CD4-positive, alpha-beta T cell (primary cell): ENCODE results near the gene ELMO1. TPM values are rescaled to one million over a fixed set of nuclear protein-coding genes. Genes with fewer than 3 reads are reported as not detected.

ENCODE experiments used
- ATAC-seq: fragments of 200-7000 bp; cut with Tn5 transposase; one replicate; pipeline ENCODE4 v1.10.0; 2022; ENCODE audit warnings: mild to moderate bottlenecking; ENCODE audit not compliant: poor library complexity
- CTCF ChIA-PET: fragments of 350-600 bp; sonication (Branson Sonifier 250); formaldehyde crosslinking; loops from one replicate; lab custom pipeline; 2021; ENCODE audit warnings: antibody characterized with exemption, inconsistent platforms; lab: Charles Lee
- POLR2A ChIA-PET: fragments of 350-600 bp; sonication (Branson Sonifier 250); formaldehyde crosslinking; loops from one replicate; lab custom pipeline; 2021; ENCODE audit warnings: antibody characterized with exemption, inconsistent platforms; lab: Charles Lee
- DNase-seq, 14 experiments: peaks; one replicate each; pipeline ENCODE4 v3.0.0-alpha.2; 2013 to 2020; ENCODE audit warnings: mixed read lengths in 2 of 14
- H3K27ac ChIP-seq, 2 donors: one replicate each; pipeline versions ENCODE4 v1.5.1 to v1.7.0; 2013; ENCODE audit warnings: low read length in 2 of 2, low read depth in 1 of 2, mild to moderate bottlenecking in 1 of 2
- H3K27me3 ChIP-seq, 2 experiments: 1 replicate in 1 of 2; 2 replicates in 1 of 2; pipeline versions ENCODE4 v1.6.1 to v1.7.0; 2013; ENCODE audit warnings: low read length in 2 of 2, control low read depth in 1 of 2, mild to moderate bottlenecking in 1 of 2, moderate library complexity in 1 of 2; ENCODE audit not compliant: insufficient read depth in 2 of 2, control insufficient read depth in 1 of 2
- H3K36me3 ChIP-seq: one replicate; pipeline ENCODE4 v1.6.1; 2013; ENCODE audit warnings: low read length, control low read depth; ENCODE audit not compliant: insufficient read depth
- H3K4me1 ChIP-seq: one replicate; pipeline ENCODE4 v1.6.1; 2013; ENCODE audit warnings: low read length, control low read depth; ENCODE audit not compliant: insufficient read depth
- H3K4me3 ChIP-seq: one replicate; pipeline ENCODE4 v1.5.1; 2013; ENCODE audit warnings: mild to moderate bottlenecking, low read length, moderate library complexity
- H3K9me3 ChIP-seq, 2 experiments: 1 replicate in 1 of 2; 2 replicates in 1 of 2; pipeline versions ENCODE4 v1.6.1 to v1.7.0; 2013; ENCODE audit warnings: low read length in 2 of 2, mild to moderate bottlenecking in 2 of 2, control low read depth in 1 of 2, moderate library complexity in 1 of 2; ENCODE audit not compliant: control insufficient read depth in 1 of 2, insufficient read depth in 1 of 2
- H3K27ac Mint-ChIP-seq: one replicate; pipeline ENCODE4 v1.8.0; 2020; ENCODE audit warnings: mixed read lengths
- H3K27me3 Mint-ChIP-seq: one replicate; pipeline ENCODE4 v1.8.0; 2021; ENCODE audit warnings: mixed read lengths
- H3K36me3 Mint-ChIP-seq: one replicate; pipeline ENCODE4 v1.8.0; 2021; ENCODE audit warnings: low read depth, mixed read lengths
- H3K4me1 Mint-ChIP-seq: one replicate; pipeline ENCODE4 v1.8.0; 2021; ENCODE audit warnings: low read depth, mixed read lengths
- H3K4me3 Mint-ChIP-seq: one replicate; pipeline ENCODE4 v1.8.0; 2020; ENCODE audit warnings: mild to moderate bottlenecking, mixed read lengths
- H3K9me3 Mint-ChIP-seq: one replicate; pipeline ENCODE4 v1.8.0; 2020; ENCODE audit warnings: mixed read lengths
- intact Hi-C, 2 experiments: fragments of 100-400 bp; cut with DNase I in 1 of 2; cut with micrococcal nuclease in 1 of 2; formaldehyde crosslinking; loops; one replicate each; pipeline versions ENCODE4 v1.15.1 to v1.9.0; 2023 to 2025; cut with DNase I, micrococcal nuclease
- total RNA-seq, 174 experiments: library from RNA in 2 of 174; stranded (reverse) in 2 of 174; gene quantifications; one replicate each; pipeline ENCODE4 v1.2.3 and lab custom pipeline; 2021 to 2026
- TF ChIP-seq, protein P1 (sequence below): fragments of 200-600 bp; IDR thresholded peaks from one replicate; pipeline ENCODE4 v1.8.0; 2022; ENCODE audit warnings: antibody characterized with exemption, mild to moderate bottlenecking

The ELMO1 gene
- total RNA-seq, 2 experiments from 2014 or later = 117 to 120 TPM

GRCh38 chr7:37089972-37090371 lies 358.7 kb downstream of the ELMO1 start:
- H3K4me3 Mint-ChIP-seq = no peak overlapping the region
- no peak for DNase-seq
- H3K4me1 ChIP-seq = no peaks in the 10 kb centered on the region
- intact Hi-C loops = no loop called here
- no peak overlapping the region for H3K27ac ChIP-seq
- H3K9me3 ChIP-seq = no peaks in the 10 kb centered on the region
- H3K36me3 ChIP-seq = peaks cover 11% of the 10 kb centered on the region
- no peak overlapping the region for H3K4me3 ChIP-seq
- ATAC-seq = no peak
- H3K27me3 ChIP-seq = no peaks in the 10 kb centered on the region
- peaks cover 25% of the 10 kb centered on the region for H3K4me1 Mint-ChIP-seq
- TF ChIP-seq, protein P1, sequence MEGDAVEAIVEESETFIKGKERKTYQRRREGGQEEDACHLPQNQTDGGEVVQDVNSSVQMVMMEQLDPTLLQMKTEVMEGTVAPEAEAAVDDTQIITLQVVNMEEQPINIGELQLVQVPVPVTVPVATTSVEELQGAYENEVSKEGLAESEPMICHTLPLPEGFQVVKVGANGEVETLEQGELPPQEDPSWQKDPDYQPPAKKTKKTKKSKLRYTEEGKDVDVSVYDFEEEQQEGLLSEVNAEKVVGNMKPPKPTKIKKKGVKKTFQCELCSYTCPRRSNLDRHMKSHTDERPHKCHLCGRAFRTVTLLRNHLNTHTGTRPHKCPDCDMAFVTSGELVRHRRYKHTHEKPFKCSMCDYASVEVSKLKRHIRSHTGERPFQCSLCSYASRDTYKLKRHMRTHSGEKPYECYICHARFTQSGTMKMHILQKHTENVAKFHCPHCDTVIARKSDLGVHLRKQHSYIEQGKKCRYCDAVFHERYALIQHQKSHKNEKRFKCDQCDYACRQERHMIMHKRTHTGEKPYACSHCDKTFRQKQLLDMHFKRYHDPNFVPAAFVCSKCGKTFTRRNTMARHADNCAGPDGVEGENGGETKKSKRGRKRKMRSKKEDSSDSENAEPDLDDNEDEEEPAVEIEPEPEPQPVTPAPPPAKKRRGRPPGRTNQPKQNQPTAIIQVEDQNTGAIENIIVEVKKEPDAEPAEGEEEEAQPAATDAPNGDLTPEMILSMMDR = no peak
- no peaks in the 10 kb centered on the region for H3K9me3 Mint-ChIP-seq
- POLR2A ChIA-PET = no interaction called here
- no peaks in the 10 kb centered on the region for H3K27me3 Mint-ChIP-seq
- H3K36me3 Mint-ChIP-seq = peaks cover 94% of the 10 kb centered on the region
- CTCF ChIA-PET = no interaction called here
- H3K27ac Mint-ChIP-seq = peak overlapping the region; percentile 24

DNA sequence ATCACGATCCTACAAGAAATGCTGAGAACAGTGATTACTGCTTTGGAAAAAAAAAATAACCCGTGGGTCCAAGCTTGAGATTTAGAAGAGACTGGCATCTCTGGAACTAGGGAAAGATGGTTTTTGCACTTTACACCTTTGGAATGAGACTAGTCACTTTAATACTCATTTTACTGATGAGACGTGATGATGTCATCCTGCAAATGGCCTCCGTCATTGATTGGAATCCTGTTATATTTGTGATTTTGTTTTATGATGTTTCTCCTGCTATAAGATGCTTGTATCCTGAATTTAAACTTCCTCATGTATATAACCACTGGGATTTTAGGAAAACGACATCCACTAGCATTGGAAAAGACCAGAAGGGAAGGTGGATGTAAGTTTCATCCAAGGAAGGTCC lies 363.1 kb downstream of the ELMO1 start:
- DNase-seq (no peak), ATAC-seq (no peak)
- H3K27ac Mint-ChIP-seq = no peak overlapping the region
- TF ChIP-seq, protein P1 = no peak
- Histone ChIP-seq H3K4me3 (no peak overlapping the region), H3K36me3 (peaks cover 15% of the 10 kb centered on the region), H3K27ac (no peak overlapping the region), H3K4me1 (no peaks in the 10 kb centered on the region), H3K9me3 (no peaks in the 10 kb centered on the region), H3K27me3 (no peaks in the 10 kb centered on the region)
- H3K27me3 Mint-ChIP-seq = no peaks in the 10 kb centered on the region
- peaks cover 87% of the 10 kb centered on the region for H3K36me3 Mint-ChIP-seq
- no peak overlapping the region for H3K4me3 Mint-ChIP-seq
- ChIA-PET POLR2A (no interaction called here), CTCF (no interaction called here)
- intact Hi-C loops = no loop called here
- no peaks in the 10 kb centered on the region for H3K9me3 Mint-ChIP-seq
- peaks cover 33% of the 10 kb centered on the region for H3K4me1 Mint-ChIP-seq

GRCh38 chr7:37084303-37084702 lies 364.4 kb downstream of the ELMO1 start:
- H3K4me3 Mint-ChIP-seq = no peak overlapping the region
- ChIA-PET POLR2A (no interaction called here), CTCF (no interaction called here)
- H3K27ac ChIP-seq = no peak overlapping the region
- H3K4me1 Mint-ChIP-seq = peaks cover 42% of the 10 kb centered on the region
- H3K27me3 ChIP-seq = no peaks in the 10 kb centered on the region
- no peaks in the 10 kb centered on the region for H3K9me3 ChIP-seq
- DNase-seq (no peak), ATAC-seq (no peak)
- intact Hi-C loops = no loop called here
- no peaks in the 10 kb centered on the region for H3K9me3 Mint-ChIP-seq
- peaks cover 84% of the 10 kb centered on the region for H3K36me3 Mint-ChIP-seq
- H3K27ac Mint-ChIP-seq = no peak overlapping the region
- no peaks in the 10 kb centered on the region for H3K27me3 Mint-ChIP-seq
- TF ChIP-seq, protein P1 = no peak
- H3K36me3 ChIP-seq = peaks cover 15% of the 10 kb centered on the region
- H3K4me3 ChIP-seq = no peak overlapping the region
- no peaks in the 10 kb centered on the region for H3K4me1 ChIP-seq
